BE2C (cell line): ENCODE results near the gene CD8A. TPM values are rescaled to one million over a fixed set of nuclear protein-coding genes. Genes with fewer than 3 reads are reported as not detected.
"Not testable (repeated sequence)": the region's sequence is repeated elsewhere in the genome, so short reads cannot be mapped to it uniquely, and the experiment has no call there.

Experiments
- DNase-seq: peaks from one replicate; pipeline ENCODE4 v3.0.0-alpha.2; 2020
- H3K27me3 ChIP-seq: fragments of 250-450 bp; sonication (Bioruptor Pico); 2 replicates; pipeline ENCODE4 v1.5.1; 2020; ENCODE audit warnings: mild to moderate bottlenecking
- H3K36me3 ChIP-seq: fragments of 250-450 bp; sonication (Bioruptor Pico); 2 replicates; pipeline ENCODE4 v1.5.1; 2020; ENCODE audit warnings: mild to moderate bottlenecking
- H3K4me1 ChIP-seq: fragments of 250-450 bp; sonication (Bioruptor Pico); 2 replicates; pipeline ENCODE4 v1.5.1; 2020
- H3K4me3 ChIP-seq: 2 replicates; pipeline ENCODE4 v1.5.1; 2011; ENCODE audit warnings: low read depth, low read length
- H3K9me3 ChIP-seq: fragments of 250-450 bp; sonication (Bioruptor Pico); 2 replicates; pipeline ENCODE4 v1.5.1; 2020
- CTCF ChIP-seq: IDR thresholded peaks from 2 replicates; pipeline ENCODE4 v1.5.1; 2012; ENCODE audit warnings: mild to moderate bottlenecking, low read depth, low read length
- polyA plus RNA-seq: library from polyadenylated mRNA; unstranded; fragments of >200 nt; gene quantifications from one replicate; pipeline ENCODE4 v1.2.1, GENCODE V29; 2012; ENCODE audit warnings: low read depth, missing spikeins; ENCODE audit not compliant: insufficient read length, insufficient read depth

Gene CD8A
- 0.51 TPM for polyA plus RNA-seq

GRCh38 chr2:86790676-86791572 lies at the start of gene CD8A:
TSS of gene CD8A (minus strand) at chr2:86790913. CDS start at chr2:86790825, 88 bp downstream.
- no peaks in the 10 kb centered on the region for H3K36me3 ChIP-seq
- no peak for TF ChIP-seq CTCF
- H3K4me1 ChIP-seq: no peaks in the 10 kb centered on the region
- H3K27me3 ChIP-seq: peaks cover 34% of the 10 kb centered on the region
- no peak within 1 kb of the TSS for H3K4me3 ChIP-seq
- DNase-seq: no peak
- no peaks in the 10 kb centered on the region for H3K9me3 ChIP-seq

GRCh38 chr2:86839871-86840548 lies 49.3 kb upstream of the CD8A start:
- H3K4me1 ChIP-seq, DNase-seq, H3K9me3 ChIP-seq, H3K27me3 ChIP-seq, H3K4me3 ChIP-seq, H3K36me3 ChIP-seq: not testable (repeated sequence)

GRCh38 chr2:86839455-86839854 lies 48.7 kb upstream of the CD8A start:
- not testable (repeated sequence) for H3K4me3 ChIP-seq, DNase-seq, H3K27me3 ChIP-seq, H3K36me3 ChIP-seq, H3K4me1 ChIP-seq, H3K9me3 ChIP-seq

- H3K4me1 ChIP-seq, H3K9me3 ChIP-seq, H3K27me3 ChIP-seq, H3K36me3 ChIP-seq, DNase-seq, H3K4me3 ChIP-seq: not testable (repeated sequence)
Measured at GRCh38 chr2:86837714-86838113, 47.0 kb upstream of the CD8A start.

- not testable (repeated sequence) for H3K4me3 ChIP-seq, H3K27me3 ChIP-seq, H3K9me3 ChIP-seq, DNase-seq, H3K4me1 ChIP-seq, H3K36me3 ChIP-seq
Measured at GRCh38 chr2:86836915-86837695, 46.4 kb upstream of the CD8A start.

GRCh38 chr2:86835548-86835889 lies 44.8 kb upstream of the CD8A start:
- H3K27me3 ChIP-seq, H3K36me3 ChIP-seq, H3K9me3 ChIP-seq, H3K4me1 ChIP-seq, DNase-seq, H3K4me3 ChIP-seq: not testable (repeated sequence)

GRCh38 chr2:86833315-86833714 lies 42.6 kb upstream of the CD8A start:
- DNase-seq: no peak
- Histone ChIP-seq H3K4me1 (no peaks in the 10 kb centered on the region), H3K9me3 (no peaks in the 10 kb centered on the region), H3K27me3 (no peaks in the 10 kb centered on the region), H3K4me3 (no peak overlapping the region), H3K36me3 (no peaks in the 10 kb centered on the region)
- no peak for TF ChIP-seq CTCF

GRCh38 chr2:86832334-86833096 lies 41.8 kb upstream of the CD8A start:
- no peak for DNase-seq
- no peak overlapping the region for H3K4me3 ChIP-seq
- H3K27me3 ChIP-seq: no peaks in the 10 kb centered on the region
- H3K9me3 ChIP-seq: no peaks in the 10 kb centered on the region
- no peaks in the 10 kb centered on the region for H3K36me3 ChIP-seq
- no peaks in the 10 kb centered on the region for H3K4me1 ChIP-seq
- TF ChIP-seq CTCF: no peak
